Measurements from ENCODE around the gene RHOC.

RHOC gene

DNA sequence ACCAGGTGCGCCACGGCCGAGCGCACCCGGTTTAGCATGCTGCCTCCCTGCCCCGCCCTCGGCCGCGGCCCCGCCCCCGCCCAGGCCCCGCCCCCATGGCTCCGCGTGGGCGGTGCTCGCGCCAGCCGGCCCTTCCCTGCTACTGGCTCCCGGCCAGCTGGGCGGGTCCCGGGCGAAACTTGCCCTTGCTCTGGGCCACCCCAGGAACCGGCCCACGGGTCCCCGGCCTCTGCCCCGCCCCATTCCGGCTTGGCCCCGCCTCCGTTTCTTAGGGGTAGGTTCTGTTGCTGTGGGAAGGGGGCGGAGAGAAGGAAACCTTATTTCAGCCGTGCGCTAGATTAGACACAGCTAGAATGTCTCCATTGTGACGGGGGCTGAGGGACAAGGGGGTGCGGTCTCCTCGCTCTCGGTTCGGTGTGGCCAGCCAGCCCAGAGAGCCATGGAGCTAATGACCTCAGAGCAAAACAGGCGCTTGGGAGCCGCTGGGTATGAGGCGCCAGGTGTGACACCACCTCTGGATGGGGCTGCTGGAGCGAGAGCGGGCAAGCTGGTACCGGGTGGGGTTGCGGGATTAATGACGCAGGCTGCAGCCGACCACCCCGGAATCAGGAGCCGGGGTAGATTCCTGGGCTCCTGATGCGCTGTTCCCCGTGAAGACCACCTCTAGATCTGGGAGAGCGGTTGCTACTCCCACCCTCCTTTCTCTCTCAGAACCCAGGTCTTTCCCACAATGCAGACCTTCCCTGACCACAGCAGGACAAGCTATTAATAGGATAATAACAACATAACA, 8.5 kb upstream of the RHOC start, which contains the start of gene PPM1J:
Gene PPM1J, minus strand, starts transcription at position 69 of the 790 bp plus-strand sequence. Its CDS starts 31 bp downstream, at position 38.
- no peaks in the 10 kb centered on the region for H3K36me3 ChIP-seq
- H3K9me3 ChIP-seq = no peaks in the 10 kb centered on the region
- peaks cover 100% of the 10 kb centered on the region for H3K27me3 ChIP-seq
- H3K27ac ChIP-seq = peak within 1 kb of the TSS; percentile 21
- peaks cover 30 to 34% of the 10 kb centered on the region in 2 experiments for H3K4me1 ChIP-seq (ENCODE audit: control insufficient read depth in 1 of 2, insufficient read depth in 1 of 2, low read depth in 1 of 2, low read length in 1 of 2)
- TF ChIP-seq, protein P1, sequence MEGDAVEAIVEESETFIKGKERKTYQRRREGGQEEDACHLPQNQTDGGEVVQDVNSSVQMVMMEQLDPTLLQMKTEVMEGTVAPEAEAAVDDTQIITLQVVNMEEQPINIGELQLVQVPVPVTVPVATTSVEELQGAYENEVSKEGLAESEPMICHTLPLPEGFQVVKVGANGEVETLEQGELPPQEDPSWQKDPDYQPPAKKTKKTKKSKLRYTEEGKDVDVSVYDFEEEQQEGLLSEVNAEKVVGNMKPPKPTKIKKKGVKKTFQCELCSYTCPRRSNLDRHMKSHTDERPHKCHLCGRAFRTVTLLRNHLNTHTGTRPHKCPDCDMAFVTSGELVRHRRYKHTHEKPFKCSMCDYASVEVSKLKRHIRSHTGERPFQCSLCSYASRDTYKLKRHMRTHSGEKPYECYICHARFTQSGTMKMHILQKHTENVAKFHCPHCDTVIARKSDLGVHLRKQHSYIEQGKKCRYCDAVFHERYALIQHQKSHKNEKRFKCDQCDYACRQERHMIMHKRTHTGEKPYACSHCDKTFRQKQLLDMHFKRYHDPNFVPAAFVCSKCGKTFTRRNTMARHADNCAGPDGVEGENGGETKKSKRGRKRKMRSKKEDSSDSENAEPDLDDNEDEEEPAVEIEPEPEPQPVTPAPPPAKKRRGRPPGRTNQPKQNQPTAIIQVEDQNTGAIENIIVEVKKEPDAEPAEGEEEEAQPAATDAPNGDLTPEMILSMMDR (IDR thresholded peaks at IDR 0.05) = peak; percentile 57
- H3K4me3 ChIP-seq (ENCODE audit: low read depth in 1 of 2, low read length in 1 of 2) = peak within 1 kb of the TSS; percentile 77 to 80

DNA sequence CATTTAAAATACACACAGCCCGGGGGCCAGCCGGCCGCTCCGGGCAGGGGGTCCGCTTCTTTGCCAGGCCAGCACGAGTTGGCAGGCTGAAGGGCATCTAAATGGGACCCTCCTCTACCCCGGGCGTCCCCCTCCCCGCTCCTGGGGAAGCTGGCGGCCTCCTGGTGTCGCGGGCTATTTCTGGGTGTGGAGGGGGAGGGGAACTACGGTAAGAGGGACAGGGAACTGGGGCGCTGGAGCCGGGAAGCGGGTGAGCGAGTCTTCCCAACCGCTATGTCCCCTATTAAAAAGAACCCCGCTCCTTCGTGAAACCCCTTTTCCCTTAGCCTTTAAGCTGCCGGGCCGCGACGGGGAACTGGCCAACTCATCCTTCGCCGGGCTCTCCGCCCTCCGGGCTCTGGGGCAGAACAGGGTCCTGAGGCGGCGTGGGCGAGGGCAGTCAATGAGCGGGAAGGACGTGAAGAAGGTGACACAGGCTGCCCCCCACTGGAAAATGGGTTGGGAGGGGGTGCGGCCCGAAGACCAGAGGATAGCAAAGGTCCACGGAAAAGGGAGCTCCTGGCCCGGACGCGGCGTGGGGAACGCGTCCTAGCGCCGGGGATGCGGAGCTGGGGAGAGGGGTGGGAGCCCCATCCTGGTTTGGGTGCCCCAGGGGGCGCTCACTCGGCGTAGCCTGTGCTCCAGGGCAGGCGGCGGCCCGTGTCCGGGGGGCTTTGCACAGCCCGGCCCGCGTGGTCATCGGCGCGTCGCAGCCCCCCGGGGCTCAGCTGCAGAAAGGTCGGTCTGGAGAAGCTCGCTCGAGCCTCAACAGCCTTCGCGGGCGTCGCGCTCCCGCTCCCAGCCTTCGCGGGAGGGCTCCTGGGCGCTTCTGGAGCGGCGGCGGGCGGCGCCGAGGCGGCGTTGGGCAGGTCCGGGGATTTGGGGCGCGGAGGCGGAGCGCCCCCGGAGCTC, 7.7 kb upstream of the RHOC start:
- H3K36me3 ChIP-seq = no peaks in the 10 kb centered on the region
- H3K27me3 ChIP-seq = peaks cover 100% of the 10 kb centered on the region
- peak overlapping the region; percentile 21 for H3K27ac ChIP-seq
- peaks cover 30 to 34% of the 10 kb centered on the region in 2 experiments for H3K4me1 ChIP-seq (ENCODE audit: control insufficient read depth in 1 of 2, insufficient read depth in 1 of 2, low read depth in 1 of 2, low read length in 1 of 2)
- TF ChIP-seq, protein P1 (IDR thresholded peaks at IDR 0.05) = no peak
- no peaks in the 10 kb centered on the region for H3K9me3 ChIP-seq
- peak overlapping the region; percentile 77 to 78 for H3K4me3 ChIP-seq (ENCODE audit: low read depth in 1 of 2, low read length in 1 of 2)

DNA sequence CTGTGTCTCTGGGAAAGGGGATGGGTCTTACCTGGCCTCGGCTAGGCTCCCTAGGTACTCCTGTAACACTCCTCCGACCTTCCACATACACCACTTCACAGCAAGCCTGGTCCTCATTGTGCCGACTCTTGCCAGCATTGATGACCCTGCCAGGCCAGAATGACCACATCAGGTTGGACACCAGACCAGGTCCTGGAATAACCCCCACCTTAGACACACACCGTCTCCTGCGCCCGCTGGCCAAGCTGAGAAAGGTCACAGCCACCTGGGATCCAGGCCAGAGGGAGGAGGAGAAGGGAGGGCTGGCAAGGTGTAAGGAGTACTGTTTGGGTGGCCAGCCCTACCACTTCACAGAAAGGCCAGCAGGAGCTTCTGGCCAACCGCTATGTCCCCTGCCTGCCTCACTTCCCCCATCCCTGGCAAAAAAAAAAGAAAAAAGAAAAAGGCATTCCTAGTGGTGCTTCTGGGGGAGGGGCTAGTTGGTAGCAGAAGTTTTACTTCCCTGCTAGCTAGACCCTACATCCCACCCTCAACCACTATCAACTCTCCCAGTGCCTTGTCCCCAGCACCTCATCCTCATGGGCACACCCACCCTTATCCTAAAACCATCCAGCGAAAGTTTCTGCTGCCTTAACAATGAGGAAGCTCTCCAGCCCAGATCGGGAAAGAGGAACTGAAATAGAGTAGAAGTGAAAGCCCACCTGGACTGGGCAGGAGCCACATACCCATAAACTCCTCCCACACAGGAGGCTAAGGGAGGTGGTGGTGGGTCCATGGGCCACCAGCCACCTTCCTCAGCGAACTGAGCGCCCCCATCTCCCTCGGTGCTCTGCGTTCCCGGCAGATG, 6.8 kb upstream of the RHOC start:
- TF ChIP-seq, protein P1 (IDR thresholded peaks at IDR 0.05) = no peak
- Histone ChIP-seq H3K36me3 (no peaks in the 10 kb centered on the region), H3K9me3 (no peaks in the 10 kb centered on the region), H3K4me3 (ENCODE audit: low read depth in 1 of 2, low read length in 1 of 2) (peak overlapping the region; percentile 77 to 78), H3K4me1 (ENCODE audit: control insufficient read depth in 1 of 2, insufficient read depth in 1 of 2, low read depth in 1 of 2, low read length in 1 of 2) (peaks cover 29 to 32% of the 10 kb centered on the region in 2 experiments), H3K27ac (peak overlapping the region; percentile 14), H3K27me3 (peaks cover 100% of the 10 kb centered on the region)

DNA sequence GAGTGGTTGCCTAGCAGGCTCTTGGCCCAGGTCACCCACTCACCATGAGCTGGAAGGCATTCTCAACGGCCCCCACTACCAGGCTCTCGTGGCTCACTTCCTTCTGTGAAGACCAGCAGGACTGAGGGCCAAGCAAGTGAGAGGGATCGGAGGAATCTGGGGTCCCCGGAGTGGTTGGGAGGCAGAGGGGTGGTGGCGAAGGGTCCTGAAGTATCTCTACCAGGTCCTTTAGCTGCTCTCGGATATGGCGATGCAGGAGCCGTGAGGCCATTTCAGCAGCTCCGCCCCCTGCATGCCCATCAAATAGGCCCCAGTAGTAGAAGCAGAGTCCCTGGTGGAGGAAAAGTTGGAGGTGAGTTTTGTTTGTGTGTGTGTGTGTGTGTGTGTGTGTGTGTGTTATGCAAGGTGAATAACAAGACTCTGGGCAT, 5.8 kb upstream of the RHOC start:
- TF ChIP-seq, protein P1 (IDR thresholded peaks at IDR 0.05) = no peak
- H3K4me3 ChIP-seq (ENCODE audit: low read depth in 1 of 2, low read length in 1 of 2) = no peak overlapping the region

DNA sequence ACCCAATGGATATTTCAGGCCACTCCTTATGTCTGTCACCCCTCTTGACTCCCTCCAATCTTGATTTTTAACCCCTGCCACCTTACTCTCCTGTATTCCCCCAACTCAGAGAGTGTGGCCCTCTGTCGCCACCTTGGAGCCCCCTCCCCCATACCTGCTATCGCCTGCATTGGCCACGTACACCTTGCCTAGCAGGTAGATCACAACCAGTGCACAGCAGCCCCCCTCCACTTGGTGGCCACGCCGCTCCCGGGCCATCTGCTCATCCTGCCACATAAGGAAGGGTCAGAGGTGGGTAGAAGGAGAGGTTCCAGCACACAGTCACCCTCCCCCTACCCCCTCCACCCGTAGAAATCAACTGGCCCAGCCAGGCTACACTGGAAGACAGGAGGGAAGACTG, 5.3 kb upstream of the RHOC start:
- no peak overlapping the region for H3K27ac ChIP-seq

More for the DNA sequence above, 5.8 kb upstream of the RHOC start:
- no peaks in the 10 kb centered on the region for H3K9me3 ChIP-seq
- H3K27me3 ChIP-seq = peaks cover 100% of the 10 kb centered on the region
- no peak overlapping the region for H3K27ac ChIP-seq
- H3K4me1 ChIP-seq (ENCODE audit: control insufficient read depth in 1 of 2, insufficient read depth in 1 of 2, low read depth in 1 of 2, low read length in 1 of 2) = peaks cover 26 to 29% of the 10 kb centered on the region in 2 experiments
- no peaks in the 10 kb centered on the region for H3K36me3 ChIP-seq

More for the DNA sequence above, 5.3 kb upstream of the RHOC start:
- Histone ChIP-seq H3K4me1 (ENCODE audit: control insufficient read depth in 1 of 2, insufficient read depth in 1 of 2, low read depth in 1 of 2, low read length in 1 of 2) (peaks cover 26 to 32% of the 10 kb centered on the region in 2 experiments), H3K36me3 (no peaks in the 10 kb centered on the region), H3K9me3 (no peaks in the 10 kb centered on the region), H3K4me3 (ENCODE audit: low read depth in 1 of 2, low read length in 1 of 2) (no peak overlapping the region), H3K27me3 (peaks cover 100% of the 10 kb centered on the region)
- TF ChIP-seq, protein P1 (IDR thresholded peaks at IDR 0.05) = no peak
